HG02884 (cell line): Measurements from ENCODE around the gene ROM1.
A peak's percentile ranks its signal among the peaks of the same experiment; 100 is the strongest.
"Not testable (repeated sequence)": the region's sequence is repeated elsewhere in the genome, so short reads cannot be mapped to it uniquely, and the experiment has no call there.

Source experiments
- ATAC-seq: cut with Tn5 transposase; IDR thresholded peaks from one replicate; pipeline ENCODE4 v1.9.1; 2021; ENCODE audit warnings: mild to moderate bottlenecking, moderate library complexity; ENCODE audit not compliant: unreplicated experiment

Gene ROM1

GRCh38 chr11:62612366-62613290 lies at the start of gene ROM1, which contains the start of gene EML3:
ROM1 (plus strand) TSS chr11:62613257; CDS start chr11:62613282, 25 bp downstream.
EML3 (minus strand) TSS chr11:62612775; CDS start chr11:62612457, 318 bp downstream.
- ATAC-seq, result peak; percentile 52

GRCh38 chr11:62565100-62565802 lies 47.8 kb upstream of the ROM1 start:
- no peak for ATAC-seq

- no peak for ATAC-seq
Measured at GRCh38 chr11:62566247-62566646, 46.8 kb upstream of the ROM1 start.

GRCh38 chr11:62567018-62567633 lies 45.9 kb upstream of the ROM1 start:
- ATAC-seq, result no peak

- no peak for ATAC-seq
Measured at GRCh38 chr11:62569611-62570010, 43.4 kb upstream of the ROM1 start.

GRCh38 chr11:62570903-62571302 lies 42.2 kb upstream of the ROM1 start:
- ATAC-seq, result not testable (repeated sequence)

- ATAC-seq, result not testable (repeated sequence)
Measured at GRCh38 chr11:62571493-62571892, 41.6 kb upstream of the ROM1 start.

- ATAC-seq, result no peak
Measured at GRCh38 chr11:62572431-62572830, 40.6 kb upstream of the ROM1 start.

GRCh38 chr11:62573006-62573591 lies 40.0 kb upstream of the ROM1 start:
- no peak for ATAC-seq

GRCh38 chr11:62573592-62574362 lies 39.3 kb upstream of the ROM1 start, which contains the start of gene EEF1G:
EEF1G (minus strand) TSS chr11:62573891; CDS start chr11:62573842, 49 bp downstream.
- ATAC-seq, result peak; percentile 85

- ATAC-seq, result peak; percentile 8
Measured at GRCh38 chr11:62574363-62575071, 38.5 kb upstream of the ROM1 start.

- ATAC-seq, result no peak
Measured at GRCh38 chr11:62575156-62575555, 37.9 kb upstream of the ROM1 start.

- ATAC-seq, result no peak
Measured at GRCh38 chr11:62575837-62576236, 37.2 kb upstream of the ROM1 start.

- no peak for ATAC-seq
Measured at GRCh38 chr11:62577046-62577714, 35.9 kb upstream of the ROM1 start.

GRCh38 chr11:62578541-62578940 lies 34.5 kb upstream of the ROM1 start:
- no peak for ATAC-seq

GRCh38 chr11:62579252-62579651 lies 33.8 kb upstream of the ROM1 start:
- no peak for ATAC-seq

- ATAC-seq, result no peak
Measured at GRCh38 chr11:62580959-62581715, 31.9 kb upstream of the ROM1 start.

- not testable (repeated sequence) for ATAC-seq
Measured at GRCh38 chr11:62581735-62582134, 31.3 kb upstream of the ROM1 start.
